ENCODE results near the gene S1PR3. TPM values are rescaled to one million over a fixed set of nuclear protein-coding genes. Genes with fewer than 3 reads are reported as not detected.

S1PR3 gene
- total and polyA plus RNA-seq, 2 donors (not counting 1 experiment from before 2014, with no cell fraction given), result 20.5 to 23.8 TPM

GRCh38 chr9:89037891-89038290, 46.6 kb downstream of the S1PR3 start:
- Histone ChIP-seq H3K27ac (ENCODE audit: insufficient read depth, low read length) (no peak overlapping the region), H3K79me2 (ENCODE audit: control insufficient read depth, insufficient read depth, low read length) (no peaks in the 10 kb centered on the region), H3K9me3 (ENCODE audit: control insufficient read depth, insufficient read depth, low read depth, low read length) (no peaks in the 10 kb centered on the region), H3K9ac (ENCODE audit: insufficient read depth, low read length) (no peak overlapping the region), H3K36me3 (ENCODE audit: control insufficient read depth, insufficient read depth, low read length) (no peaks in the 10 kb centered on the region), H3K4me3 (replicated peaks in 1 of 4; ENCODE audit: control extremely low read depth in 1 of 4, insufficient read depth in 1 of 4, low read depth in 3 of 4, low read length in 4 of 4) (no peak overlapping the region), H3K4me1 (ENCODE audit: control insufficient read depth, extremely low read depth, insufficient read depth, low read length) (peaks cover 12% of the 10 kb centered on the region), H3K27me3 (ENCODE audit: control insufficient read depth, insufficient read depth, low read length) (no peaks in the 10 kb centered on the region), H3K4me2 (ENCODE audit: extremely low read depth, insufficient read depth, low read length) (no peak overlapping the region), H4K20me1 (ENCODE audit: control insufficient read depth, extremely low read depth, insufficient read depth, low read length) (no peaks in the 10 kb centered on the region), H2AFZ (ENCODE audit: low read length) (no peak overlapping the region)
- TF ChIP-seq CTCF (conservative IDR thresholded peaks at IDR 0.05 in 1 of 2, IDR thresholded peaks at IDR 0.05 in 1 of 2; ENCODE audit: low read depth in 1 of 2, low read length in 2 of 2) (no peak), EZH2 (IDR thresholded peaks at IDR 0.05; ENCODE audit: low read length, missing control alignments) (no peak)
- no peak for DNase-seq (ENCODE audit: low read depth in 2 of 2)

DNA sequence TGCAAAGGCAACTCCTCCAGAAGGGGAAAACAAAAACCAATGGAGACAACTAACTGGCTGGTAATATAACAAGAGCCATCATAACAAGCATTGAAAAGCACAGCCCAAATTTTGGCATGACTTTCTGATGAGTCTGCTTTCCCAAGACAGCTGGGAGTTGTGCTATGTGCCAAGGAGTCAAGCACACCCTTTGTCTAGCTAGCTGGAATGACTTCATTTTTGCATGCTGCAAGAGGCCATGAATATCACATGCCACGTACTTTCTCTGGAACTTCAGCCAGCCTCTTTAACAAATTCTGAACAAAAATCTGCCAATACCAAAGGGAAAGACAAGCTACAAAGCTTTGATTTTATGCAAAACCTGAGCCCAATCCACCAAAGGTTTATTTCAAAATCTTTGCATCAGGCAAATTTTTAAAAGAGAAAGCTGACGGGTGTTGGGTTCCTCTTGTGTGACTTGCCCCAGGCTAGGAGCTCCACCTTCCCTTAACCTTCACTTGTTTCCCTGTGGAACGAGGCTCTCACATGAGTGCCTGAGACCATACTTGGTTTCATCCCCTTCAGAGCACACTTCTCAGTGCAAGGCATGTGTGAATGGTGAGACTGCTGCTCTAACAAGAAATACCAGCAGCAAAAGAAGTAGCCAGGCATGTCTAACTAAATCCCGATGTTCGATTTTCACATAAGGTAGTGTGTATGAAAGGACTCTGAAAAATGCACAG, 47.3 kb downstream of the S1PR3 start:
- H3K4me3 ChIP-seq (replicated peaks in 1 of 4; ENCODE audit: control extremely low read depth in 1 of 4, insufficient read depth in 1 of 4, low read depth in 3 of 4, low read length in 4 of 4), result no peak overlapping the region
- peaks cover 12% of the 10 kb centered on the region for H3K4me1 ChIP-seq (ENCODE audit: control insufficient read depth, extremely low read depth, insufficient read depth, low read length)
- H3K9me3 ChIP-seq (ENCODE audit: control insufficient read depth, insufficient read depth, low read depth, low read length), result no peaks in the 10 kb centered on the region
- H3K27ac ChIP-seq (ENCODE audit: insufficient read depth, low read length), result peak overlapping the region; percentile 72
- H3K4me2 ChIP-seq (ENCODE audit: extremely low read depth, insufficient read depth, low read length), result peak overlapping the region; percentile 72
- H3K36me3 ChIP-seq (ENCODE audit: control insufficient read depth, insufficient read depth, low read length), result no peaks in the 10 kb centered on the region
- H3K9ac ChIP-seq (ENCODE audit: insufficient read depth, low read length), result no peak overlapping the region
- TF ChIP-seq CTCF (conservative IDR thresholded peaks at IDR 0.05 in 1 of 2, IDR thresholded peaks at IDR 0.05 in 1 of 2; ENCODE audit: low read depth in 1 of 2, low read length in 2 of 2) (no peak), EZH2 (IDR thresholded peaks at IDR 0.05; ENCODE audit: low read length, missing control alignments) (no peak)
- H3K27me3 ChIP-seq (ENCODE audit: control insufficient read depth, insufficient read depth, low read length), result no peaks in the 10 kb centered on the region
- no peaks in the 10 kb centered on the region for H3K79me2 ChIP-seq (ENCODE audit: control insufficient read depth, insufficient read depth, low read length)
- peak; percentile 98 for DNase-seq (ENCODE audit: low read depth in 2 of 2)
- peak overlapping the region; percentile 4 for H2AFZ ChIP-seq (ENCODE audit: low read length)
- no peaks in the 10 kb centered on the region for H4K20me1 ChIP-seq (ENCODE audit: control insufficient read depth, extremely low read depth, insufficient read depth, low read length)

DNA sequence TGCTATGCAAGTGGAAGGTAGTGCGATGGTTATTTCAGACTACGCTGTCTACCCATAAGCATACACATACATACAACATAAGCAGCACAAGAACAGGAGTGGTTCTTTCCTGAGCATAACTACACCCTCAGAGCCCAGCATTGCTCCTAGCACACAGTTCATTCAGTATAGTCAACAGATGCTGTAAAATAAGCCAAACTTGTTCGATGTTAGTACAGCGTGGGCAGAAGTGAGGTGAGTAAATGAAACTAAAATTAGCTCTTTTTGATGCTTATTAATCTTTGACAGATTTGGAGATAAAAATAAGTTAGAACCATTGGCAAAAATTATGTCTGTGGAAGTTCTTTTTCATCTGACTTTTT, 47.8 kb downstream of the S1PR3 start:
- Histone ChIP-seq H3K9me3 (ENCODE audit: control insufficient read depth, insufficient read depth, low read depth, low read length) (no peaks in the 10 kb centered on the region), H2AFZ (ENCODE audit: low read length) (peak overlapping the region; percentile 4), H3K4me3 (replicated peaks in 1 of 4; ENCODE audit: control extremely low read depth in 1 of 4, insufficient read depth in 1 of 4, low read depth in 3 of 4, low read length in 4 of 4) (no peak overlapping the region), H3K4me1 (ENCODE audit: control insufficient read depth, extremely low read depth, insufficient read depth, low read length) (peaks cover 12% of the 10 kb centered on the region), H3K4me2 (ENCODE audit: extremely low read depth, insufficient read depth, low read length) (peak overlapping the region; percentile 72), H3K27me3 (ENCODE audit: control insufficient read depth, insufficient read depth, low read length) (no peaks in the 10 kb centered on the region), H3K79me2 (ENCODE audit: control insufficient read depth, insufficient read depth, low read length) (no peaks in the 10 kb centered on the region), H3K36me3 (ENCODE audit: control insufficient read depth, insufficient read depth, low read length) (no peaks in the 10 kb centered on the region), H4K20me1 (ENCODE audit: control insufficient read depth, extremely low read depth, insufficient read depth, low read length) (no peaks in the 10 kb centered on the region), H3K9ac (ENCODE audit: insufficient read depth, low read length) (no peak overlapping the region), H3K27ac (ENCODE audit: insufficient read depth, low read length) (peak overlapping the region; percentile 72)
- no peak for TF ChIP-seq CTCF (conservative IDR thresholded peaks at IDR 0.05 in 1 of 2, IDR thresholded peaks at IDR 0.05 in 1 of 2; ENCODE audit: low read depth in 1 of 2, low read length in 2 of 2)
- TF ChIP-seq EZH2 (IDR thresholded peaks at IDR 0.05; ENCODE audit: low read length, missing control alignments), result no peak
- DNase-seq (ENCODE audit: low read depth in 2 of 2), result no peak
